Measurements from ENCODE around the gene INSYN2B. TPM values are rescaled to one million over a fixed set of nuclear protein-coding genes. Genes with fewer than 3 reads are reported as not detected.
"Not testable (repeated sequence)": the region's sequence is repeated elsewhere in the genome, so short reads cannot be mapped to it uniquely, and the experiment has no call there.

Gene INSYN2B
- total RNA-seq, 1 donor from 2014 or later: not detected

DNA sequence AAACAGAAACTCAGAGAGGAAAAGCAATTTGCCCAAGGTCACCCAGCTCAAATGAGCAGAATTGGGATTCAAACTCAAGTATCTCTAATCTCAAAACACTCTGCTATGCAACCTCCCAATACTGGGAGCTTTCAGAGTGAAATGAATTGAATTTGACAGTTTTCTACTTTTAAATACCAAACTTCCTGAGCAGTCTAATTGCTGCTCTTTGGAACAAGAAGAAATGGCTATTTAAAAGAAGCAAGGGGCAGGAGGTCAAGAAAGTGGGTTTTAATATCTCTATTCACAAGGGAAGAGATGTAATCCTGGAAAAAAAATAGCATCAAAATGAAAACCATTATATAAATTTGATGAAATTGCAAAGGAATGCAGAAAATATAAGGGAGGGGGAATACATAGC, 142.6 kb downstream of the INSYN2B start:
- DNase-seq (no peak), ATAC-seq (no peak)
- Histone ChIP-seq H3K9me3 (no peaks in the 10 kb centered on the region), H3K27ac (no peak overlapping the region), H3K4me1 (no peaks in the 10 kb centered on the region), H3K4me3 (no peak overlapping the region), H3K27me3 (ENCODE audit: low read depth) (no peaks in the 10 kb centered on the region), H3K36me3 (peaks cover 9% of the 10 kb centered on the region)
- intact Hi-C loops (cut with DNase I): no loop called here
- TF ChIP-seq CTCF (IDR thresholded peaks at IDR 0.05): no peak

- intact Hi-C loops (cut with DNase I): no loop called here
- Histone ChIP-seq H3K27ac (no peak overlapping the region), H3K36me3 (peaks cover 4% of the 10 kb centered on the region), H3K4me3 (no peak overlapping the region), H3K4me1 (no peaks in the 10 kb centered on the region), H3K27me3 (ENCODE audit: low read depth) (no peaks in the 10 kb centered on the region), H3K9me3 (no peaks in the 10 kb centered on the region)
- DNase-seq: no peak
- no peak for ATAC-seq
- TF ChIP-seq CTCF (IDR thresholded peaks at IDR 0.05): no peak
Measured at GRCh38 chr5:169836835-169837536, 143.3 kb downstream of the INSYN2B start.

GRCh38 chr5:169834540-169834939, 145.8 kb downstream of the INSYN2B start:
- ATAC-seq; H3K4me1 ChIP-seq; DNase-seq; H3K27ac ChIP-seq; H3K36me3 ChIP-seq; H3K27me3 ChIP-seq (ENCODE audit: low read depth); H3K9me3 ChIP-seq; H3K4me3 ChIP-seq; intact Hi-C loops (cut with DNase I): not testable (repeated sequence)

- H3K4me3 ChIP-seq; H3K36me3 ChIP-seq; DNase-seq; H3K27me3 ChIP-seq (ENCODE audit: low read depth); intact Hi-C loops (cut with DNase I); H3K9me3 ChIP-seq; ATAC-seq; H3K27ac ChIP-seq; H3K4me1 ChIP-seq: not testable (repeated sequence)
Measured at GRCh38 chr5:169833681-169834292, 146.5 kb downstream of the INSYN2B start.

- ATAC-seq (no peak), DNase-seq (no peak)
- TF ChIP-seq CTCF (IDR thresholded peaks at IDR 0.05): no peak
- Histone ChIP-seq H3K27ac (no peak overlapping the region), H3K9me3 (no peaks in the 10 kb centered on the region), H3K36me3 (no peaks in the 10 kb centered on the region), H3K4me3 (no peak overlapping the region), H3K4me1 (no peaks in the 10 kb centered on the region), H3K27me3 (ENCODE audit: low read depth) (no peaks in the 10 kb centered on the region)
- intact Hi-C loops (cut with DNase I): no loop called here
Measured at GRCh38 chr5:169832845-169833244, 147.4 kb downstream of the INSYN2B start.

DNA sequence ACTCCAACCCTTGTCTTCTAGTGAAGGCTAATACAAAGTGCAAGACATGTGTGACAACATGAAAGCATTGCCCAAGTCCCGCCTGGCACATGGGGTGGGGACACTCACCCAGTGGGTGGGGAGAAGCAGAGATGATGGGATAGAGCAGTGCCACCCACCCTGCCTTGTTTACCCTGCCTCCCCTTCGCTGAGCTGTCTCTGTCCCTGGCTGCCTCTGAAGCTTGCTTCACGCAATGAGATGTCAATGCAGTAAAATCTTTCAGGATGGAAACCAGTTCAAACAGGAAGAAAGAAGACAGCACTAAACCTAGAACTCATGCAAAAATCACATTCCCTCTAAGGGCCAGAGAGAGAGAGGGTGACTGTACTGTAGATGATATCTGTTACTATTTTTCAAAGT, 148.0 kb downstream of the INSYN2B start:
- Histone ChIP-seq H3K9me3 (no peaks in the 10 kb centered on the region), H3K4me3 (no peak overlapping the region), H3K36me3 (no peaks in the 10 kb centered on the region), H3K27ac (no peak overlapping the region), H3K4me1 (no peaks in the 10 kb centered on the region), H3K27me3 (ENCODE audit: low read depth) (no peaks in the 10 kb centered on the region)
- DNase-seq (no peak), ATAC-seq (no peak)
- intact Hi-C loops (cut with DNase I): no loop called here
- no peak for TF ChIP-seq CTCF (IDR thresholded peaks at IDR 0.05)
